HG02870 (cell line): ENCODE measurements around the gene GNAT3.

Experiments used
- ATAC-seq: cut with Tn5 transposase; IDR thresholded peaks from one replicate; pipeline ENCODE4 v1.9.1; 2021; ENCODE audit warnings: mild to moderate bottlenecking, moderate library complexity; ENCODE audit not compliant: unreplicated experiment

GNAT3 gene

DNA sequence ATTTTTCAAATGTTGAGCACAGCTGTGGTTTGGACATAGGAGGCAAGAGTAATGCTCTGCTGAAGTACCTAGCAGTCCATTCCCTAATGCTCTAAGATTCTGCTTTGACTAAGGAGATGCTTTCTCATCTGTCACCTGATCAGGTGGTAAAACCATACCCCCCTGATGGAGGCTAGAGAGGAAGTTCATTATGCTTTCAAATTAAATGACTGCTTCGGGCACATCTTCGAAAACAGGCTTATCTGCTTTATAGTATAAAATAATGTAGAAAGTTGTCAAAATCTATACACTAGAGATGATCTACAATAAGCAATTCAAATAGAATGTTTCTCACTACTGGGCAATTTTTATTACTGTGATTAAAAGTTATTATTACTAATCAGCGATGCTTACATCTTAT is at the start of gene GNAT3:
TSS of gene GNAT3 (minus strand) at position 101 of the 400 bp plus-strand sequence. CDS start 138 bp downstream, outside the sequence.
- ATAC-seq = no peak

DNA sequence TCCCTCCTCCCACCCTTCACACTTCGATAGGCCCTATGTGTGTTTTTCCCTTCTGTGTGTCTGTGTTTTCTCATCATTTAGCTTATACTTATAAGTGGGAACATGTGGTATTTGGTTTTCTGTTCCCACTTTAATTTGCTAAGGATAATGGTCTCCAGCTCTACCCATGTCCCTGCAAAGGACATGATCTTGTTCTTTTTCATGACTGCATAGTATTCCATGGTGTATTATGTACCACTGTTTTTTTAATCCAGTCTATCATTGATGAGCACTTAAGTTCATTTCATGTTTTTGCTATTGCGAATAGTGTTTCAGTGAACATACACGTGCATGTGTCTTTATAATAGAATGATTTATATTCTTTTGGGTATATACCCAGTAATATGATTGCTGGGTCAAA is 46.3 kb upstream of the GNAT3 start:
- ATAC-seq = no peak

DNA sequence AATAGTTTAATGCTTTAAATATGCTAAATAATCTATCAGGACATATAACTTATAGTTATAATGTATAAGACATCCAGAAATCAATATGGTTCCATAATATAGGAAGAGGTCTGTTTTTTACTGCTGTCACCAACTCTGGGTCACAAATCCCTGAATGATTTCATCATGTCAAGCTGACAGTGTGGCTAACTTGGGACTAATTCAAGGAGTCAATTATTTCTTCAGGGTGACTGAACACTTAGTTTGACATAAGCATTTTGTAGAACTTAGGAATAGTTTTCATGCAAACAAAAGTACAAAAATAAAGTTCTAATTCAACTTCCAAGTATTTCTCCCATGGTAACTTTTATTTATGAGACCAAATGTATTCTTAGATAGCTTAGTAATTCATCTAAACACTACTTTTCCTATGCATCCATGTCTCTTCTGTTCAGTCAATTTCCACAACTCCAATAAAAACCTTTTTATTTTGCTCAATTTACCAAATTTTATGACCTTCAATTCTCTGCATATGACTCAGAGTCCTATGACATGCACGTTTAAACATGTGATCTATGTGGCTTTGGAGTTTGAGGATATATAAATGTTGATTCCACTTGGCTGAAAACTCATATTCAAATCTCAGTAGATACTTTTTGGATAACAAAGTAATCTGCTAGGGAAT is 40.3 kb upstream of the GNAT3 start:
- ATAC-seq = no peak

DNA sequence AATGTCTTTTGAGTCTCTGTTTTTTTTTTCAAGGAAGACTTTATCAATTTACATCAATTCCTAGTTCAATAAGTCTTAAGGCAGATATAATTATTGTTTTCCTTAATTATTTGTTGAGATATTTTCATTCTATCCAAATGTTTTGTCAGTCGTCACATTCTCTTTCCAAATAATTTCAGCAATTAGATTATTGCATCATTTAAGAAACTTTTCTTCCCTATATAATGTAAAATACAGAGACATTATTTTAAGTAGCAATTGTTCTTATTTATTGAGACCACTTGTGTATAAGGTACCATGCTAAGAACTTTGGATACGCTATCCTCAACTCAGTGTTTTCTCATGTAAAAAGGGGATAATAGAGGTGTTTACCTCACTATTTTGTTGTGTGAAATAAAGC is 38.1 kb upstream of the GNAT3 start:
- no peak for ATAC-seq

DNA sequence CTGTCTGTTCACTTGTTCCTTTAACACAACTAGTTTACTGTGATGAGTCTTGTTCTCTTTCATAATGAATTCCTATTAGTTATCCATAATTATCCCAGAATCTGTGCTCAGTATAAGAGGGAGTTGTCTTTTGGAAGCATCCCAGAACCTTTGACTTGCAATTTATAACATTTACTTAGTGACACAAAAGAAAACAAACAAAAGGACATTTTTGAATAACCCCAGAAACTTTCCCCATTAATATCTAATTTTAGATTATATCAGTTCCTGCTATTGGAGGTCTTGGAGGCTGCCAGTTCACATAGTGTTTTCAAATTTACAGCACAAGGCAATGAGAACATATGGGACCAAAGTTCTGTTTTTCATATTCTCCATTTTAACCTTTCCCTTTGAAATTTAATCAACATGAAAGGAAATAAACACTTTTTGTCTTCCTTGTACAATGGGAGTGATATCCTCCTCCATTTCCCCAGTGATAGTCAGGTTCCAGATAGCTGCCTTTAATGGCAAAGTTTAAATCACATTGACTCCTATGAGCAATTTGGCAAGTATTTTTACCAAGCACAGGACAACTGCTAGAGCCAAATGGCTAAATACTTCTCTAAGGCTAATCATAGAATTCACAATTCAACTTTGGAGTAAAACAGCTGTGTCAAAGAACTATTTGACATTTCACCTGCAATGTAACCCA is 37.1 kb upstream of the GNAT3 start:
- no peak for ATAC-seq

DNA sequence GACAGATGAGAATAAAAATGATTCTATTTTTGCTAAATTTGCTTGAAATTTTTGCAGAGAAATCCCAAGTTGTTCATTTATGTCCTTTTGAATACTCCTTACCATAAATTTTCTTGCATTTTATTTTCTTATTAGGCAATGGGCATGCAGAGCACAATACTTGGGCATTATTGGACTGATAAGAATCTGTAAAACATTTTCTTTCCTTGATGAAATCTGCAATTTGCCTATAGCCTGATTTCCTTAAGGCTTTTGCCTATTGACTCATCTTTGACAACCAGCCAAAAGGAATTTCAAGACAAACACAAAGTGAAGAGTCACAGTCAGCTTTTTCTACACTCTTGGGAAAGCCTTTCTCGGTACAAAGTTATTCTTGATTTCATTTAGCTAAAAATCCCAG is 30.5 kb upstream of the GNAT3 start:
- no peak for ATAC-seq

DNA sequence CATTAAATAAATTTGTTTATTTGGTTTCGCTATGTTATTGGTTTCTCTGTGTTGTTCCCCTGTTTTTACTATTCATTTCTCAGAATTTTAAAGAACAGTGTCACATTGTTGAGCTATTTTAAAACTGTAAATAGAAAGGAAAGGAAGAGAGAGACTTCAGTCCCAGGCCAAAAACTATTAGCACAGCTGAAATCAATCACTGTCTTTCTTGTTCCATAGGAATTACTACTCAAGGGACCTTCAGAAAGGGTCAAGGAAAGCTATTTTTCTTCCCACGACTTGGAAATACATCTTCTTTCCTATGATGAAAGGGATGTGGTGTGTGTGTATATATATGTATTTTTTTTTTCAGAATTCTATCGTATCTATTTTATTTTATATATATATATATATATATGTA is 29.0 kb upstream of the GNAT3 start:
- ATAC-seq = no peak

DNA sequence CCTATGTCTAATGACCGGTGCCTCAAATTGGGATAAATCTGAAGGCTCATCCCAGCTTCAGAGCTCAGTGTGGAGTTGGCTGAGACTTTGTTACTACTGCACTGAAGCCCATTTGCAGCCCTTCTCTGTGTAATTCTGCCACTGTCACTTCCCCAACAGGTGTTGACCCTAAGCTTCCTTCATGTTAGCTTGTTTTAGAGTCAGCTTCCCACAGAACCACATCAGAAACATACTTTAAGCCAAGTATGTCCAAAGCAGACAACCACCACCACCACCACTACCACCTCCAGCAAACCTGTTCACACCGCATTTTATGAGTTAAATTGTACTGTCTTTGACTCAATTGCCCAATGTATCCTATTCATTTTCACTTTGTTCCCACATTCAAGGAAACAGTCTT is 25.2 kb upstream of the GNAT3 start:
- ATAC-seq = no peak

DNA sequence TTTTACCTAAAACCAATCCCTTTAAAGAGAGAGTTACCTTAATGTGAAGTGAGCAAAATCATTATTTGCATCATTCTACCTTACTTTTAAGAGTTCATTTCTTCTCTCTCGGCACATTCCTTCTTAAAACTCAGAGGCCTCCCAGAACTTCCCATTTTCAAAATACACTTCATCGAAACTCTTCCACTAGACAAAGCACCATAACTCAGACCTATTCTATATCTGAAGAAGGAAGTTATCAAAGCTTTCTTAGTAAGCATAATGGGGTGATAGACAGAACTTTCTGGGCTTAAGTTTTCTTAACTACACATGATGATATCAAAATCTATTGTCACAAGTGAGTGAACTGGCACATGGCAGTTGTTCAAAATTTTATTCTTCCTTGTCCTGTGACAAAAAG is 24.6 kb upstream of the GNAT3 start:
- ATAC-seq = no peak

DNA sequence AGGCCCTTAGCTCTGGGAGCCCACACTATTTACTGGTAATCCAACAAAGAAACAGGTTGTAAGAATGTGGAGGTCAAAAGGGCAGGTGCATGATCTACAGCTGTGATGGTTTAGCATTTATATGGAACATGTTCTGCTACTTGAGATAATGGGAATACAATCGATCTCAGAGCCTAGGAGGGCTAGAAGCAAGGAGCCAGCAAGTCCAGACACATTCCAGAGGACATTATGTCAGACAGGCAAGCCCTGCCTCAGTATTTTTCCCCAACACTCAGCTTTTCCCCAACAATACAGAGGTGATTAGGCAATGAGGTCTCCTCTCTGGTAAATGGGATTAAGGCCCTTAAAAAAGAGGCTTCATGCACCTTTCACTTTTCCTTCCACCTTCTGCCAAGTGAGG is 21.4 kb upstream of the GNAT3 start:
- no peak for ATAC-seq

DNA sequence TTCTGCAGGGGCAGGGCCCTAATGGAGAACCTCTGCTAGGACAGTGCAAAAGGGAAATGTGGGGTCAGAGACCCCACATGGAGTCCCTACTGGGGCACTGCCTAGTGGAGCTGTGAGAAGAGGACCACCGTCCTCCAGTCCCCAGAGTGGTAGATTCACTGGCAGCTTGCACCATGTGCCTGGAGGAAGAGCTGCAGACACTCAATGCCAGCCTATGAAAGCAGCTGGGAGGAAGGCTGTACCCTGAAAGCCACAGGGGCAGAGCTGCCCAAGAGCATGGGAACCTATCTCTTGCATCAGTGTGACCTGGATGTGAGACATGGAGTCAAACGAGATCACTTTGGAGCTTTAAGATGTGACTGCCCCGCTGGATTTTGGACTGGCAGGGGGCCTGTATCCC is 20.3 kb upstream of the GNAT3 start:
- no peak for ATAC-seq

DNA sequence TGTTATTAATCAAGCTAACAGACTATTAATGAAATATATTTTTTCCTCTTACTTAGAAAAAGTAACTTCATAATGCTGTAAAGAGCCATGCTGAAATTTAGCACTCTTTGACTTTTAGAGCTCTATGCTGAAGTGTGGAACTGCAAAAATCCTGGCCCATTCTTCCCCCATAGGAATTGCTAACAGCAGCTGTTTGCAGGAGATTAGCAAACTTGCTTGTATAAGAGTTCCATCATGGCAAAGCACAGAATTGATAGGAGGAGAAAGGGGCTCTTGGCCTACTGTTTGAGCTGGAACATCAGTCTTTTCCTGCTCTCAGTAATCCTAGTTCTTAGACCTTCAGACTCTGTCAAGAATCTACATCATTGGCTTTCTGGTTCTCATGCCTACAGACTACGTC is 18.3 kb upstream of the GNAT3 start:
- ATAC-seq = no peak

DNA sequence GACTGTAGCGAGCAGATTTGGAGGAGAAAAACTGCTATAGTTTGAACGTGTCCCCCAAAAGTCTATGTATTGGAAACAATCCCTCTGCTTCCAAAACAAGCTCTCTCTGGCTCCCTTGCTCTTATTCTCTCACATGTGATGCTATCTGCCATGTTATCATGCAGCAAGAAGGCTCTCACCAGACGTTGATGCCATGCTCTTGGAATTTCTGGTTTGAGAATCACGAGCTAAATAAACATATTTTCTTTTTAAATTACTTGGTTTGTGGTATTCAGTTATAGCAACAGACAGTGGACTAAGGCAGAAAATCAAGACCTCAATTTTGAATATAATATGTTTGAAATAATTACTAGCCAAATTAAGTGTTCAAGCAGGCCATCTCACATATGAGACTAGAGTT is 17.5 kb upstream of the GNAT3 start:
- no peak for ATAC-seq

DNA sequence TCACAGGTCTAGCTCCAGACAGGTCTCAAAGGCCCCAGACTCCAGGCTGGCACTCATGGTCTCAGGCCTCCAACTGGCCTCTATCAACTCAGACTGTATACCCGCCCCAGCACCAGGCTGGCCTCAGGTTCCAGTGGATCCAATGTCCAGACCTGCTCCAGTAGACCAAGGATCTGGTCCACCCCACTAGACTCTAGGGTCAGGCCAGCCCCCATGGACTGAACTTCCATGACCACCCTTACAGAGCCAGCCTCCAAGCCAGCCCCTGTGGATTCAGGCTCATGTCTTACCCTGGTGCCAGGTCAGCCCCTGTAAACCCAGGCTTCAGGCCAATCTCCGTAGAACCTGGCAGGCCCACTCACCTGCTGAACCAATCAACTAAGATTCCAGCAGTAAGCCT is 16.8 kb upstream of the GNAT3 start:
- ATAC-seq = no peak

DNA sequence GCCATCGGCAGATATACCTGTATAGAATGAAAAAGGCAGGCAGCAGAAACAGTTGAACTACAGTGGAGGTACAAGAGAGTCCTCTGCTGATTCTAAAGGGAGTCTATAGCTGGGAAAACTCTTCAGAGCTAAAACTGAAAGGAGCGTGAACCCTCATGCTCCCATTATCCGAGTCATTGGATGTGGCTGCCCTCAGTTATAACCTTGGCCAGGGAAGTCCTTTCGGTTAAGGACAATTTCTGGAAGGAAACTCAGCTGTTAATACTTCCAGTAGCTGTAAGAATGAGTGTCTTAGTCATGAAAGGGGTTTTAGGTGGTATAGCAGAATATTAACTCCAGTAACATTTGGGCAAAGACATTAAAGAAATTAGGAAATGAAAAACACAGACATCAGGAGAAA is 14.6 kb upstream of the GNAT3 start:
- no peak for ATAC-seq

DNA sequence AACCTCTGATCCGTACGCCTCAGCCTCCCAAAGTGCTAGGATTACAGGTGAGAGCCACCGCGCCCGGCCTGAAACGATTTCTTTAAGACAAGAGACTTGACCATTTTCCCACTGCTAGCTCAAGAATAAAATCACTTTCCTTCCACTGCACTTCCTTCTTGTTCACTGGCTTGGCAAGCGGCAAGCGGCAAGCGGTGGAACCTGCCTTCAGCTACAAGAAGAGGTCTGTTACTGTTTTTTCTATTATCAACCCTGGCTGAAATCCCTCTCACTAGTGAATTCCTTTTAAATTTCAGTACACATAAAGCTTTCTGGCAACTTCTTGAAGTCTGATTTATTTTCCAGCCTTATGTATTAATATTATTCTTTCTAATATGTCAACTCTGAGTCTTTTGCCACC is 12.8 kb upstream of the GNAT3 start:
- no peak for ATAC-seq

DNA sequence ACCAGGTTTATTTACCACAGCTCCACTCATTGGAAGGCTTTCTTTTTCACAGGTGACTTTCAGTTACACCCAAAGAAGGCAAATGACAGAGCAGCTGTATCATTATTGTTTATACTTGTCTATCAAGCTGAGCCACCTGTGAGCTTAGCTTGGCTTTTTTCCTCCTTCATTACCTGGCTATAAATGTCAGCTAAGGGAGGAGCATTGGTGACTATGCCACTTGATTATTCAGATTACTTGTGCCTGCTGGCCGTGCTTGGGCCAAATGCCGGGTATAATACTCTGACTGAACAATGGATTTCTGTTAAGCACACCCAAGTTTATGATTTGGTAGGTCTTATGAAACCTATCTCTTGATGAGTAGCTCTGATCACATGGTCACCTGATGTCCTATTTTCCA is 9.9 kb upstream of the GNAT3 start:
- no peak for ATAC-seq

DNA sequence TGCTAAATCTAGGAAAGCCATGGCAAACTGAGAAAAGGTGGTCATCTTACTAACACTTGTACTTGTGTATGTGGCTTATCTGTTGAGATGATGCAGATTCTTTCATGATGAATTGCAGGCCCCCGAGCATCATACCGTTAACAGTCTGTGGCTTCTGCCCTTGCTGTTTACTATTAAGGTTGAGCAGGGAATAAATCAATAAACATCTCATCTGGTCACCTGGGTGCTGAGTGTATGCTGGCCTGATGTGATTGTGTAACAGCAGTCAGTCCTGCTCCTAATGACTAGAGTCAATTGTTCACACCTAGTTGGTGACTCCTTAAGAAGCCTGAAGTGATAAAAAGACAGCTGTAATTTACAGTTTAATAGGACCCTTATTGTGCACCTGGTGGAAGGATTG is 8.3 kb upstream of the GNAT3 start:
- no peak for ATAC-seq

DNA sequence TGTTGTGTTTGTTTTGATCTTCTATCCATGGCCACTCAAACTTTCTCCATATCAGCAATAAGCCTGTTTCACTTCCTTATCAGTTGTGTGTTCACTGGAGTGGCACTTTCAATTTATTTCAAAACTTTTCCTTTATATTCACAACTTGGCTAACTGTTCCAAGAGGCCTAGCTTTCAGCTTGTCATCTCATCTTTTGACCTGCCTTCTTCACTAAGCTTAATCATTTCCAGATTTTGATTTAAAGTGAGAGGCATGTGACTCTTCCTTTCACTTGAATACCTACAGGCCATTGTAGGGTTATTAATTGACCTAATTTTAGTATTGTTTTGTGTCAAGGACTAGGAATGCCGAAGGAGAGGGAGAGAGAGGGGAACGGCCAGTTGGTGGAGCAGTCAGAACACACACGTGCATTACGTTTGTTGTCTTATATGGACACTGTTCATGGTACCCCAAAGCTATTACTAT is 5.5 kb upstream of the GNAT3 start:
- ATAC-seq = no peak

DNA sequence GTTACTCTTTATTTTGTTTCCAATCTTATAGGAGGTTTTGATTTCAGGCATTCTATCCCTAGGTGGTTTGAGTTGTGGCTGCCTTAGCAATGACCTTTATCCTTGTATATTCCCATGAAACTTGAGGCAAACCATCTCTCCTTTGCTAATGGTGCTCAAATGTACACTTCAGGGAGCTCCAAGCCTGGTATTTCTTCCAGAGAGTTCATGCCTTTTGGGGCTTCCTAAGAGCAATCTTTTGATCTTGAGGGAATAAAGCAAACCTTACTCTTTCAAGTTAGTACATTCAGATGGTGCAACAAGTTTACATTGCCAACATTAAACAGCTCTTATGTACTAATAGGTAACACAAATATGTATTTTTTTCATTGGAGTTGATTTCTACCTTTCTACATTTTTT is 3.4 kb upstream of the GNAT3 start:
- ATAC-seq = no peak

DNA sequence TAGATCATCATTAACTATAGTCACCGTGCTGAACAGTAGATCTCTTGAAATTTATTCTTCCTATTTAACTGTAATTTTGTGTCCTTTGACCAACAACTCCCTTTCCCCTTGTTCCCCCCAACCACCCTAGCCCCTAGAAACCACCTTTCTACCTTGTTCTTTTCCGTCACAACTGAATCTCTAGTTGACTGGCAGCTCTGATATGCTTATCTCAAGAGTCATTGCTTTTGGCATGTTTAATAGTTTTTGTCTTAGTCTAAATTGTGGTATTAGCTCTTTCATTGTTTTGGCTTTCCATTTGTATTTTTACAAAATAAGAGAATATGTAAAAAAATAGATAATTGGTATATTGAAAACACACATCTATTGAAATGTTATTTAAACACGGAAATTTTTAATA is 1.8 kb downstream of the GNAT3 start:
- no peak for ATAC-seq

DNA sequence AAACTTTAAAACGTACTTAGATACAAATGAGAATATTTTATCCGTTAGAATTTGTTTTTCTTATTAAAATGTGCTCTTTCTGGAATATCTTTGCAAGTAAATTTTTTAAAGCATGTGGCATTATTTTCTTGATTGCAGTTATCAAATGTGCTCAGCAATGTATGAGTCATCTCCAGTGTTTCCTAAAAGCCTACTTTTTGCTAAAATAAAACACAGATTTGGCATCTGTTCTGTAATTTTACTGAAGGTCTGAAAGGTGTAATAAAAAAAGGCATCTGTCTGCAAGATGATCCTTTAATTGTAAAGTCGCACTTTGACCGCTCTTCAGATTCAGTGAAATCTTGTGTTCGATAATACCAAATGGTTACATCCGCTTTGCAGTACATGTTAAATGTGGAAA is 3.4 kb downstream of the GNAT3 start:
- ATAC-seq = no peak
